ENCODE results near the gene MPHOSPH6.

DNA sequence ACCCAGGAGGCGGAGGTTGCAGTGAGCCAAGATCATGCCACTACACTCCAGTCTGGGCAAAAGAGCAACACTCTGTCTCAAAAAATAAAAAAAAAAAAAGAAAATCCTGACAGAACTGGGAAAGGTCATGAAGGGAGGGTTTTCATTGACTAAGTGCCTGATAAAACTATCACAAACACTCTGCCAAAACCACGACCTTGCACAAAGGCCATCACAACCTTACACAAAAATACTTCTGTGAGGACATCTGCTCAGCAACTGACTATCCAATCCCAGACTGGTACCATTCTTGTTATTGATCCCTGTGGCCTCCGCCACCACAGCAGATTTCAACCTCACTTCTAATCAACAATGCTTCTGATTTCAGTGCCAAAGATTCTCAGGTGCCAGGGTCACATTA is 40.1 kb downstream of the MPHOSPH6 start:
- TF ChIP-seq, protein P1, sequence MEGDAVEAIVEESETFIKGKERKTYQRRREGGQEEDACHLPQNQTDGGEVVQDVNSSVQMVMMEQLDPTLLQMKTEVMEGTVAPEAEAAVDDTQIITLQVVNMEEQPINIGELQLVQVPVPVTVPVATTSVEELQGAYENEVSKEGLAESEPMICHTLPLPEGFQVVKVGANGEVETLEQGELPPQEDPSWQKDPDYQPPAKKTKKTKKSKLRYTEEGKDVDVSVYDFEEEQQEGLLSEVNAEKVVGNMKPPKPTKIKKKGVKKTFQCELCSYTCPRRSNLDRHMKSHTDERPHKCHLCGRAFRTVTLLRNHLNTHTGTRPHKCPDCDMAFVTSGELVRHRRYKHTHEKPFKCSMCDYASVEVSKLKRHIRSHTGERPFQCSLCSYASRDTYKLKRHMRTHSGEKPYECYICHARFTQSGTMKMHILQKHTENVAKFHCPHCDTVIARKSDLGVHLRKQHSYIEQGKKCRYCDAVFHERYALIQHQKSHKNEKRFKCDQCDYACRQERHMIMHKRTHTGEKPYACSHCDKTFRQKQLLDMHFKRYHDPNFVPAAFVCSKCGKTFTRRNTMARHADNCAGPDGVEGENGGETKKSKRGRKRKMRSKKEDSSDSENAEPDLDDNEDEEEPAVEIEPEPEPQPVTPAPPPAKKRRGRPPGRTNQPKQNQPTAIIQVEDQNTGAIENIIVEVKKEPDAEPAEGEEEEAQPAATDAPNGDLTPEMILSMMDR (conservative IDR thresholded peaks at IDR 0.05), result no peak
- no peak for TF ChIP-seq ZFX (IDR thresholded peaks at IDR 0.05)

All from C4-2B (cell line).